Activated T-cell treated with anti-CD3 and anti-CD28 coated beads, Interleukin-2, amount 50 U/mL, for 24 hours (primary cell): ENCODE measurements around the gene CFAP43.

Experiments used
- DNase-seq: peaks from one replicate; pipeline ENCODE4 v3.0.0-alpha.2; 2020
- H3K27ac Mint-ChIP-seq: 2 replicates; pipeline ENCODE4 v1.8.0; 2020; ENCODE audit warnings: mild to moderate bottlenecking, mixed read lengths
- H3K27me3 Mint-ChIP-seq: 2 replicates; pipeline ENCODE4 v1.8.0; 2020; ENCODE audit warnings: mixed read lengths
- H3K36me3 Mint-ChIP-seq: 2 replicates; pipeline ENCODE4 v1.8.0; 2020; ENCODE audit warnings: low read depth, mixed read lengths
- H3K4me1 Mint-ChIP-seq: 2 replicates; pipeline ENCODE4 v1.8.0; 2020; ENCODE audit warnings: low read depth, mixed read lengths
- H3K4me3 Mint-ChIP-seq: 2 replicates; pipeline ENCODE4 v1.8.0; 2020; ENCODE audit warnings: mild to moderate bottlenecking, moderate library complexity, mixed read lengths
- H3K9me3 Mint-ChIP-seq: 2 replicates; pipeline ENCODE4 v1.8.0; 2020; ENCODE audit warnings: mixed read lengths

The CFAP43 gene

DNA sequence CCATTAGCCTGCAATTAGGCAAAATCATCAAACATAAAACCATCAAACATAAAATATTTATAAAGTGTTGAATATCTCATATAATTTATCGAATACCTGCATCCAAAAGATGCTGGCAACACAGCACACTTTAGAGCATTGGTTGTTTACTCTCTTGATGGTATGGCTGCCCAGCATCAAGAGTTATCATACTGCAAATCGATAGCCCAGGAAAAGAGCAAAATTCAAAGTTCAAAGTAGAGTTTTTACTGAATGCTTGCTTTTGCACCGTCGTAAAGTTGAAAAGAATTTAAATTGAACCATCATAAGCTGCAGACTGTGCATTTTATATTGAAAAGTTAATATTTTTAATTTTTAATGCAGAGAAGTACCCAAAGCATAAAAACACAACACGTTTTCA lies 32.6 kb upstream of the CFAP43 start:
- Mint-ChIP-seq H3K27ac (no peak overlapping the region), H3K9me3 (peaks cover 2% of the 10 kb centered on the region), H3K27me3 (no peaks in the 10 kb centered on the region), H3K4me3 (peak overlapping the region; percentile 10), H3K36me3 (peaks cover 96% of the 10 kb centered on the region), H3K4me1 (peaks cover 83% of the 10 kb centered on the region)
- no peak for DNase-seq

DNA sequence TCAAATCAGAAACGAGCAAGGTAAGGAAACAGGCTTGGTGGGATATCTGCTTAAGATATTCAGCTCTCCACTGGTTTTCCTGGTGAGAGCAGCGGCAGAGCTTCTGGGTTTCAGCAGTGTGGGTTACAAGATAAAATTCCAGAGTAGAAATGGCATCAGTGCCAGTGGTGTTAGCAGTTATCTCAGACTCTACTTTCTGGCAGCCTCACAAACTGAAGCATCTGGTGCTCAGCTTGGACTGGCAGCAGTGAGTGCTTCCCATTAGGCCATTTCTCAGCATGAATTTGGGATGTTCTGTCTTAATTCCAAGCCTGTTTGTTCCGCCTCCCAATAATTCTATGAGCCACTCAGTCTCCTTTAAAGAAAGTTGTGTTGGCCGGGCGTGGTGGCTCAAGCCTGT lies 29.9 kb upstream of the CFAP43 start:
- peaks cover 93% of the 10 kb centered on the region for H3K4me1 Mint-ChIP-seq
- no peak for DNase-seq
- peaks cover 100% of the 10 kb centered on the region for H3K36me3 Mint-ChIP-seq
- no peaks in the 10 kb centered on the region for H3K9me3 Mint-ChIP-seq
- H3K4me3 Mint-ChIP-seq, result no peak overlapping the region
- no peaks in the 10 kb centered on the region for H3K27me3 Mint-ChIP-seq
- peak overlapping the region; percentile 93 for H3K27ac Mint-ChIP-seq

DNA sequence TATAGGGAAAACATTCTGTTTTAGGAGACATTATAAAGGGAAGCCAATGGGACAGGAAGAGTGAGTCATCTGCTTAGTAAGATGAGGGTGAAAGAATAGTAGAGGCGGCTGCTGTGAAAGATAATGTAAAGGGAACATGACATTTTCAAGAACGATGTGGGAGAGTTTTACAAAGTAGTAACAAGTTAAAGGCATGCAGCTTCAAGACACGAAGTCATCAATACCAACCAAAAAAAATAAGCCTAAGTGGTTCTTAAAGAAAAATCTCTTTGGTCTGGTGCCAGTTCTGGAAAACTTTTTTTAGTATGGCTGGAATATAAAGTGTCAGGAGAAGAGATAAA lies 28.6 kb upstream of the CFAP43 start:
- peak overlapping the region; percentile 66 for H3K4me3 Mint-ChIP-seq
- DNase-seq, result no peak
- H3K4me1 Mint-ChIP-seq, result peaks cover 94% of the 10 kb centered on the region
- peaks cover 100% of the 10 kb centered on the region for H3K36me3 Mint-ChIP-seq
- peak overlapping the region; percentile 93 for H3K27ac Mint-ChIP-seq
- no peaks in the 10 kb centered on the region for H3K27me3 Mint-ChIP-seq
- H3K9me3 Mint-ChIP-seq, result no peaks in the 10 kb centered on the region

DNA sequence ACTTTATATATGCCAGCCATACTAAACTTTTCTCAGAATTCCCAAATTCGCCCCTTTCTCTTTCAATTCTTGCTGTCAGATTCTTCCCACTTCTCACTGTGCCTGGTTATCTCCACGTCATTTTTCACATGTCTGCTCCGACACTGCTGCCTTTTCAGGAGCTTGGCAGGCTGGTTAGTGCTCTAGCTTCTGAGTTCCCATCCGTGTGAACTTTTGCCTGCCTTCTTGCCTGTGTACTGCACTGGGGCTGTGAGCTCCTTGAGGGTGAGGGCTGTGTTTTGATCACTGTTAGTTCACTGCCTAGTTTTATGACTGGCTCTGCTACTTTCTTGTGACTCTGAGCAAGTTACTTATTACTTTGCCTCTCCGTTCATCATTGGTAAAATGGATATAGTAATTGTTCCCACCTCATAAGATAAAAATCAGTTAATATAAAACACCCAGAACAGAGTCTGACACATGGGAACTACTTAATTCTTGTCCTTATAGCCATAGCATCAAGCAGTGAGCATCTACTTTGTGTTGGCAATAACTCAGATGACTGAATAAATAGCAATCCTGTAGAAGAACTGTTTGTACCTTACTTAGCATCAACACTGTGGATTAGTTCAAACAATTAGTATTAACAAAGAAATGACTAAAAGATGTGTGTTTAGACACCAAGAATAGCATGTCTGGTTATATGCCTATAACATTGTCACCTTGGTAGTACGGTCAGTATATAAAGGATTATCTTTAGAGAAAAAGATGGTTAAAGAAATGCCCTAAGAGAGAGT lies 28.0 kb upstream of the CFAP43 start:
- peak overlapping the region; percentile 66 for H3K4me3 Mint-ChIP-seq
- no peaks in the 10 kb centered on the region for H3K9me3 Mint-ChIP-seq
- DNase-seq, result no peak
- H3K27me3 Mint-ChIP-seq, result no peaks in the 10 kb centered on the region
- peak overlapping the region; percentile 93 for H3K27ac Mint-ChIP-seq
- H3K36me3 Mint-ChIP-seq, result peaks cover 100% of the 10 kb centered on the region
- H3K4me1 Mint-ChIP-seq, result peaks cover 91% of the 10 kb centered on the region

DNA sequence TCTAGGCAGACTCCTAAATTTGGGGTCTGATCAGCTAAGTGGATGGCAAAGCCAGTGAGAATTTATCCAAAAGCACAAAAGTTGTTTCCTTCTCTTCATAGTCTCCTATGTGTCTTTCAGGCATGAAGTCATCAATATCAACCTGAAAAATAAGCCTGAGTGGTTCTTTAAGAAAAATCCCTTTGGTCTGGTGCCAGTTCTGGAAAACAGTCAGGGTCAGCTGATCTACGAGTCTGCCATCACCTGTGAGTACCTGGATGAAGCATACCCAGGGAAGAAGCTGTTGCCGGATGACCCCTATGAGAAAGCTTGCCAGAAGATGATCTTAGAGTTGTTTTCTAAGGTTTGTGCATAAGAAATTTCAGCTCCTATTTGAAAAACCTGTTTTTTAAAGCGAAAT lies 27.3 kb upstream of the CFAP43 start:
- Mint-ChIP-seq H3K4me3 (peak overlapping the region; percentile 66), H3K27me3 (no peaks in the 10 kb centered on the region), H3K36me3 (peaks cover 96% of the 10 kb centered on the region), H3K4me1 (peaks cover 87% of the 10 kb centered on the region), H3K27ac (peak overlapping the region; percentile 93), H3K9me3 (no peaks in the 10 kb centered on the region)
- no peak for DNase-seq

DNA sequence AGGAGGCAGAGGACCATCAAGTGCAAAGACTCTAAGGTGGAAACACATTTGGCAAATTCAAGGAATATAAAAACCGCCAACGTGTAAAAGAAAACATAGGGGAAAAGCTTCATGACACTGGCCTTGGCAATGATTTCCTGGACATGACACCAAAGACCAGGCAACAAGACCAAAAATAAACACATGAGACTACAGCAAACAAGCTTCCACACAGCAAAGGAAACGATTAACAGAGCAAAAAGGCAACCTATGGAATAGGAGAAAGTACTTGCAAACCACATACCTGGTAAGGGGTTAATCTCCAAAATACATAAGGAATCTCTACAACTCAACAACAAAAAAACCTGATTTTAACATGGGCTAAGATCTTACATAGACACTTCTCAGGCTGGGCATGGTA lies 26.0 kb upstream of the CFAP43 start:
- Mint-ChIP-seq H3K36me3 (peaks cover 84% of the 10 kb centered on the region), H3K9me3 (no peaks in the 10 kb centered on the region), H3K27ac (peak overlapping the region; percentile 93), H3K4me3 (no peak overlapping the region), H3K27me3 (no peaks in the 10 kb centered on the region), H3K4me1 (peaks cover 87% of the 10 kb centered on the region)
- no peak for DNase-seq

DNA sequence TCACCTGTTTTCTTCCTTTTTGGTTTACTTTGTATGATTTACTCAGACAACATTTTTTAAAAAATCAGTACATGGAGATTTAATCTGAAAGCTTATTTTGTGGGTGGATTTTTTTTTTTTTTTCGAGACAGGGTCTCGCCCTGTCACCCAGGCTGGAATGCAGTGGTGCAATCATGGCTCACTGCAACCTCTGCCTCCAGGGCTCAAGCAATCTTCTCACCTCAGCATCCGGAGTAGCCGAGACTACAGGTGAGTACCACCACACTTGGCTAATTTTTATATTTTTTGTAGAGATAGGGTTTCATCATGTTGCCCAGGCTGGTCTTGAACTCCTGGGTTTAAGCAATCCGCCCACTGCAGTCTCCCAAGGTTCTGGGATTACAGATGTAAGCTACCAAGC lies 25.1 kb upstream of the CFAP43 start:
- no peaks in the 10 kb centered on the region for H3K9me3 Mint-ChIP-seq
- H3K4me1 Mint-ChIP-seq, result peaks cover 83% of the 10 kb centered on the region
- peak overlapping the region; percentile 99 for H3K4me3 Mint-ChIP-seq
- peaks cover 74% of the 10 kb centered on the region for H3K36me3 Mint-ChIP-seq
- no peak for DNase-seq
- peak overlapping the region; percentile 95 for H3K27ac Mint-ChIP-seq
- no peaks in the 10 kb centered on the region for H3K27me3 Mint-ChIP-seq

DNA sequence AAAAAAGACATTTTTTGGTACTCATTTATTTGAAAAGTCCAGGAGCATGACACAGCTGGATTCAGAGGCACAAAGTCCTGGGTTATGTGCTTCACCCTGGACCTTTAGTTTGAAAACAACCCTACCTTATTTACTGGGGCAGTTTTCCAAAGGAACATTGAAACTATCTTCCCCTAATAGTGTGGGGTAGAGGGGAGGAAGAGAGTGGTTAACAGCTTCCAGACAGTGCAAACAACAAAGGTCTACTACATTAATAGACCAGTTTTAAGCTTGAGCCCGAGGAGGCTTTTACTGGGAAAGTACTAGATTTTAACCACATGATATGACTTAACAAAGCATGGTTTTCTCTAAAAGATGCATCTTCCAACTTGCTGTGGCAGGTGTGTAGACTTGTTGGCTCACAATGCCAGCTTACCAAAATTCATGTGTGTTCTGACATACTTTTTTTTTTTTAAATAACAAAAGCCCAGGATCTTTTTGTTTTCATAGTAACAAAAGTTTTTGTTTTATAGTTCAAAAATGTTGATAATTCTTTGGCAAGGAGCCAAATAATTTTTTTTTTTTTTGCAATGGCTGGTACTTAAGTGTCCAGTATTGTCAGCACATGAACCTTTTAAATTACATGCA lies 24.3 kb upstream of the CFAP43 start:
- Mint-ChIP-seq H3K36me3 (peaks cover 66% of the 10 kb centered on the region), H3K4me3 (peak overlapping the region; percentile 99), H3K27ac (peak overlapping the region; percentile 95), H3K9me3 (no peaks in the 10 kb centered on the region), H3K4me1 (peaks cover 76% of the 10 kb centered on the region), H3K27me3 (no peaks in the 10 kb centered on the region)
- no peak for DNase-seq

DNA sequence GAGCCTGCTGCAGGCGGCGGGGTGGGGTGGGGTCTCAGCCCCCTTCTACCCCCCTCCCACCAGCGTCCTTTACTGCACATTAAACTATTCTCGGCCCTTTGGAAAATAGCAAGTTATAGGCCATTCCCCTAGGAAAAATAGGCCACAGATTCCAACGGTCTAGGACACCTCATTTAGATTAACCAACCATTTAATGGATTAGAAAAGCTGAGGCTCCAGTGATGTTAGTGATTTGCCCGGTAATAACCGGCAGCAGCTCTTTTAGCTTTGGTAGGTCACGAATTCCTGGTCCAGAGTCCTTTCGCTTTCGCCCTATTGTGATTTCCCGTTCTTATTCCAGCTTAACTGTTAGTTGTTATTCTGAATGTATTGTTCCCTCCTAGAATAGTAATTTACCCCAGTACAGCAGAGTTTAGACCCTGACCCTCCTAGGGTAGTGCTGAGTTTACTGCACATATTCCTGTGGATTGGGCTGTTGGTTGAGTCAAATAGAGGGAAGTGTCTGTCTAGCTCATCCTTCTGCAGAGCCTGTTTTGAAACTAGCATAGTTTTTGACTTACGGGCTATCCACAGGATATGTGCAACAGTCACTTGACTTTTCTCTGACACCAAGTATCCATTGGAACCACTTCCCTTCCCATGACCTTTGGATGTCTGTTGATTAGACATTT lies 23.3 kb upstream of the CFAP43 start:
- Mint-ChIP-seq H3K27me3 (no peaks in the 10 kb centered on the region), H3K4me1 (peaks cover 65% of the 10 kb centered on the region), H3K27ac (peak overlapping the region; percentile 95), H3K4me3 (peak overlapping the region; percentile 99), H3K9me3 (no peaks in the 10 kb centered on the region), H3K36me3 (peaks cover 56% of the 10 kb centered on the region)
- no peak for DNase-seq

DNA sequence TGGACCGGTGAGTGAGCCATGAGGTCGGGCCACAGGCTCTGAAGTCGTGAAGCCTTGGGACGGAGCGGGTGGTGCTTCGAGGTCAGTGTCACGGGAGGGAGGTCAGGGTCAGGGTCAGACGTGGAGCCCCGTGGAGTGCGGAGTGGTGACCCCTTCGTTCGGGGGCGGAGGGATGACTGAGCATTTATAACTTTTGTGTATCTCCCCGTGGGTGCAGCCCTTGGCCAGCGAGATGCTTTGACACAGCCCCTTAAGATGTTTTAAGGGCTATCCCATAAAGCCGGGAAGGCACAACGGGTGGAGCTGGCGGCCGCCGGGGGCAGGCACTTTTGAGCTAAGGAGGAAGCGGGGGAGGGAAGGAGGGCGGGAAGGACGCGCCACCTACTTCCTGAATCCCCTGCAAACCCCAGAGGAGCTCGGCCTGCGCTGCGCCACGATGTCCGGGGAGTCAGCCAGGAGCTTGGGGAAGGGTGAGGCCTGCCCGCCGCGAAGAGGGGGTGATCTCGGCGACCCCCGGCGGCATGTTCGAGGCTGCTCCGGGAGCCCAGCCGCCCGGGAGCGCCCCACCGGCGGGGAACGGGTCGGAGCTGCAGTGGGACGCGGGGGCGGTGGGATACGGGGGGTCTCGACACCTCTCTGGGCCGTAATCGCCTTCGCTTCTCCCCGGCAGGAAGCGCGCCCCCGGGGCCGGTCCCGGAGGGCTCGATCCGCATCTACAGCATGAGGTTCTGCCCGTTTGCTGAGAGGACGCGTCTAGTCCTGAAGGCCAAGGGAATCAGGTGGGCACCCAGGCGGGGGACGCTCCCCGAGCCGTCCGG lies 22.5 kb upstream of the CFAP43 start, which contains the start of gene GSTO1:
Gene GSTO1 (plus strand): TSS at position 400 of the 818 bp plus-strand sequence. CDS start 37 bp downstream, at position 437.
- DNase-seq, result peak; percentile 77
- Mint-ChIP-seq H3K27ac (peak within 1 kb of the TSS; percentile 95), H3K4me3 (peak within 1 kb of the TSS; percentile 99), H3K27me3 (peaks cover 4% of the 10 kb centered on the region), H3K9me3 (no peaks in the 10 kb centered on the region), H3K36me3 (peaks cover 49% of the 10 kb centered on the region), H3K4me1 (peaks cover 58% of the 10 kb centered on the region)

DNA sequence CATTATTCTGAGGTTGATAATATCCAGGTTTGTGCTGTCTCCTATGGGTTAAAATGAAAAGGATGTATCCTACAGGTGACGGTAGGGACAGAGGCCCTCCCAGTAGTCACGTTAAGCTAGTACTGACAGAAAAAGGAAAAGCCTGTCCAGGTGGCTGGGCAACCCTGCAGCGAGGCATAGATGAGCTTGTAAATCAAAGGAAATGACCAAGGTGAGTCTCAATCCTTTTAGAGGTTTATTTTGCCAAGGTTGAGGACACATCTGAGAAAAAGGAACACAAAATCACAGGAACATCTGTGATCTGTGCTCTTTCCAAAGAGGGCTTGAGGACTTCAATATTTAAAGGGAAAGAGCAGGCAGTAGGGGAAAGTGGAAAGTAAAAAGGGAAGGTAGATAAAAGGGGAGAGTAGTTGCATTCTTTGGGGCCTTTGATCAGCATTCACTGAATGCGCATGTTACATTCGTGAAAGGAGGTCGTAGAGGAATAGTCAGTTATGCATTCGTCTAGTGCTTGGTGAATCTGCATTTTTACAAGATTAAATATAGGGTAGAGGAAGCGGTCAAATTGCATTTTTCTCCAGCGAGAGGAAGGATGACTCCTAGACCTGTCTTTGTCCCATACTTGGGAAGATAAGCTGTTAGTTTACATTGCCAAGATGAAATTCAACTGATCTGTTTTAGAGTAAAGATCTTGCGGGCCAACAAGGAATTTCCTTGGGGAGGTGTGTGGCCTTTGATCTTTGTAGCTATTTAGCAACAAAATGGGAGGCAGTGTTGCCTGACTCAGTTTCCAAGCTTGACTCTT lies 21.6 kb upstream of the CFAP43 start:
- H3K9me3 Mint-ChIP-seq, result no peaks in the 10 kb centered on the region
- H3K4me1 Mint-ChIP-seq, result peaks cover 49% of the 10 kb centered on the region
- H3K27ac Mint-ChIP-seq, result peak overlapping the region; percentile 95
- DNase-seq, result no peak
- H3K36me3 Mint-ChIP-seq, result peaks cover 40% of the 10 kb centered on the region
- H3K27me3 Mint-ChIP-seq, result peaks cover 9% of the 10 kb centered on the region
- peak overlapping the region; percentile 99 for H3K4me3 Mint-ChIP-seq

DNA sequence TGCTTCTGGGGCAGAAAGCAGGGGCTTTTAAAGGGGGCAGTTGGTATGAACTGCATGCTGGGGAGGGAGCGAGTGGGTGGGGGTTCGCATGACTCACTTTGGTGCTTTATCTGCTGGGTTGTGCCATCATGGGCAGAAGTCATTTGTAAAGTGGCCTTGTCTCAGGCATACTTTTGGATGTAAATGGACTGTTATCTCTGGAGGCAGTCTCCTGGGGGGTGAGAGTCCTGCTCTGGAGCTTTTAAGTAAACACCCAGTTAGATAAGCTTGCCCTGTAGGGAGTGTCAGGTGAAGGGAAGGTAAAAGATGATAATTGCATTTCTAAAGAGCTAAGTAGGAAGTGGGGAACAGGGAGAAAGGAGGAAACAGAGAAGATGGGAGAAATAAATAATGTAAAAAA lies 20.9 kb upstream of the CFAP43 start:
- Mint-ChIP-seq H3K36me3 (peaks cover 33% of the 10 kb centered on the region), H3K9me3 (no peaks in the 10 kb centered on the region), H3K27me3 (peaks cover 15% of the 10 kb centered on the region), H3K4me3 (no peak overlapping the region), H3K27ac (peak overlapping the region; percentile 67), H3K4me1 (peaks cover 43% of the 10 kb centered on the region)
- no peak for DNase-seq

DNA sequence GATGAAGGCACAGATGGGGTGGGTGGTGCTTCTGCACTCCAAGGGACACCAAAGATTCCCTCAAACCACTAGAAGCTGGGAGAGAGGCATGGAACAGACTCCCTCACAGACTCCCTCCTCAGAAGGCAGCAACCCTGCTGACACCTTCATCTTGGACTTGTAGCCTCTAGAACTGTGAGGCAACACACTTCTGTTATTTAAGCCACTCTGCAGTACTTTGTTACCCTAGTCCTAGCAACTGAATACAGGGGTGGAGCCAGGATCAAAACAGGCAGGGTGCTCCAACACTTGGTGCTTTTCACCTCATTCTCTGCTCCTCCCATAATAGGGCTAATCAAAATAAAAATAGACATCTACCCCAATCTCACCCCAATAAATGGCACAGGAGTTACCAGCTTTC lies 20.2 kb upstream of the CFAP43 start:
- no peak overlapping the region for H3K27ac Mint-ChIP-seq
- H3K36me3 Mint-ChIP-seq, result peaks cover 25% of the 10 kb centered on the region
- peaks cover 15% of the 10 kb centered on the region for H3K27me3 Mint-ChIP-seq
- no peaks in the 10 kb centered on the region for H3K9me3 Mint-ChIP-seq
- no peak for DNase-seq
- peaks cover 43% of the 10 kb centered on the region for H3K4me1 Mint-ChIP-seq
- H3K4me3 Mint-ChIP-seq, result no peak overlapping the region

DNA sequence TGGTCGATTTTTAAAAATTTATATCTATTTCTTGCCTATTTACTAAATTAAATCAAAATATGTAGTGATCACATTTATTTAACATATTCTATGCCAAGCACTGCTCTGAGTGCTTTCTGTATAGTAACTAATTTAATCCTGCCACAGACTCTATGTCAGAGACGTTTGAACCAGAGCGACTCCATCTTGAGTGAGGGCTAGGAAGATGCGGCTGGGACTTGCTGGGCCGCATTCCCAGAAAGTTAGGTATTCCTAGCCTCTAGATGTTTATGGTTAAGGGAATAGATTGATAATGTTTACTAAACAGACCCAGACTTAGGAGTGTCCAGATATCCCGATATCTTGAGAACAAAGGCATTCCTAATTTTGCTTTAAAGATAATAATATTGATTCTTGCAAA lies 19.3 kb upstream of the CFAP43 start:
- Mint-ChIP-seq H3K4me1 (peaks cover 44% of the 10 kb centered on the region), H3K4me3 (no peak overlapping the region), H3K36me3 (peaks cover 16% of the 10 kb centered on the region), H3K27me3 (peaks cover 15% of the 10 kb centered on the region), H3K27ac (no peak overlapping the region), H3K9me3 (no peaks in the 10 kb centered on the region)
- DNase-seq, result no peak
